Measurements from ENCODE around the gene VIT. TPM values are rescaled to one million over a fixed set of nuclear protein-coding genes. Genes with fewer than 3 reads are reported as not detected.

VIT gene
- total RNA-seq, 2 donors from 2014 or later: 2.0 to 10.7 TPM

GRCh38 chr2:36655453-36655852 lies 41.1 kb upstream of the VIT start:
- H3K27ac ChIP-seq: no peak overlapping the region
- no peaks in the 10 kb centered on the region for H3K27me3 ChIP-seq (replicated peaks; ENCODE audit: insufficient read depth)
- intact Hi-C loops (cut with DNase I): no loop called here
- no peak for DNase-seq (ENCODE audit: low spot score)
- no peak overlapping the region for H3K4me3 ChIP-seq
- H3K9me3 ChIP-seq: no peaks in the 10 kb centered on the region
- H3K4me1 ChIP-seq (replicated peaks): no peaks in the 10 kb centered on the region
- WGBS: 87% methylated on average over 4 of the region's 4 CpGs
- H3K36me3 ChIP-seq: no peaks in the 10 kb centered on the region
- no peak for TF ChIP-seq POLR2A (IDR thresholded peaks at IDR 0.05)
- no peak for TF ChIP-seq CTCF (IDR thresholded peaks at IDR 0.05)
- TF ChIP-seq POLR2AphosphoS5 (IDR thresholded peaks at IDR 0.05): no peak

- 91% methylated on average over 1 of the region's 1 CpG for WGBS
- H3K4me1 ChIP-seq (replicated peaks): no peaks in the 10 kb centered on the region
- TF ChIP-seq POLR2A (IDR thresholded peaks at IDR 0.05) (no peak), POLR2AphosphoS5 (IDR thresholded peaks at IDR 0.05) (no peak), CTCF (IDR thresholded peaks at IDR 0.05) (no peak)
- no peaks in the 10 kb centered on the region for H3K36me3 ChIP-seq
- no peaks in the 10 kb centered on the region for H3K9me3 ChIP-seq
- H3K27ac ChIP-seq: no peak overlapping the region
- no peak overlapping the region for H3K4me3 ChIP-seq
- intact Hi-C loops (cut with DNase I): no loop called here
- no peaks in the 10 kb centered on the region for H3K27me3 ChIP-seq (replicated peaks; ENCODE audit: insufficient read depth)
- DNase-seq (ENCODE audit: low spot score): no peak
Measured at GRCh38 chr2:36657703-36658102, 38.8 kb upstream of the VIT start.

- no peak for TF ChIP-seq POLR2AphosphoS5 (IDR thresholded peaks at IDR 0.05)
- no peak for TF ChIP-seq CTCF (IDR thresholded peaks at IDR 0.05)
- TF ChIP-seq POLR2A (IDR thresholded peaks at IDR 0.05): no peak
- intact Hi-C loops (cut with DNase I): no loop called here
Measured at GRCh38 chr2:36658277-36658748, 38.2 kb upstream of the VIT start.

GRCh38 chr2:36659218-36659617 lies 37.3 kb upstream of the VIT start:
- Histone ChIP-seq H3K9me3 (no peaks in the 10 kb centered on the region), H3K27me3 (replicated peaks; ENCODE audit: insufficient read depth) (no peaks in the 10 kb centered on the region), H3K4me1 (replicated peaks) (no peaks in the 10 kb centered on the region), H3K4me3 (no peak overlapping the region), H3K36me3 (no peaks in the 10 kb centered on the region), H3K27ac (no peak overlapping the region)
- 68% methylated on average over 2 of the region's 2 CpGs for WGBS
- no peak for TF ChIP-seq CTCF (IDR thresholded peaks at IDR 0.05)
- no peak for TF ChIP-seq POLR2AphosphoS5 (IDR thresholded peaks at IDR 0.05)
- TF ChIP-seq POLR2A (IDR thresholded peaks at IDR 0.05): no peak
- intact Hi-C loops (cut with DNase I): no loop called here
- no peak for DNase-seq (ENCODE audit: low spot score)

More at GRCh38 chr2:36658277-36658748, 38.2 kb upstream of the VIT start:
- WGBS: 60% methylated on average over 1 of the region's 1 CpG
- no peak for DNase-seq (ENCODE audit: low spot score)
- Histone ChIP-seq H3K36me3 (no peaks in the 10 kb centered on the region), H3K4me3 (no peak overlapping the region), H3K9me3 (no peaks in the 10 kb centered on the region), H3K27ac (no peak overlapping the region), H3K4me1 (replicated peaks) (no peaks in the 10 kb centered on the region), H3K27me3 (replicated peaks; ENCODE audit: insufficient read depth) (no peaks in the 10 kb centered on the region)

GRCh38 chr2:36659872-36660312 lies 36.6 kb upstream of the VIT start:
- intact Hi-C loops (cut with DNase I): loop anchor here (5.0 to 10.0 kb wide), 2 partner anchors 145 to 308 kb away; no protein-coding TSS in a partner anchor
- DNase-seq (ENCODE audit: low spot score): no peak
- TF ChIP-seq CTCF (IDR thresholded peaks at IDR 0.05) (no peak), POLR2AphosphoS5 (IDR thresholded peaks at IDR 0.05) (no peak), POLR2A (IDR thresholded peaks at IDR 0.05) (no peak)

More at GRCh38 chr2:36659872-36660312, 36.6 kb upstream of the VIT start:
- no peaks in the 10 kb centered on the region for H3K36me3 ChIP-seq
- no peak overlapping the region for H3K4me3 ChIP-seq
- no peaks in the 10 kb centered on the region for H3K4me1 ChIP-seq (replicated peaks)
- no peaks in the 10 kb centered on the region for H3K9me3 ChIP-seq
- H3K27ac ChIP-seq: no peak overlapping the region
- no peaks in the 10 kb centered on the region for H3K27me3 ChIP-seq (replicated peaks; ENCODE audit: insufficient read depth)

Data from prostate gland (tissue), 2 donors.